Measurements from ENCODE around the gene RSBN1.

Gene RSBN1

DNA sequence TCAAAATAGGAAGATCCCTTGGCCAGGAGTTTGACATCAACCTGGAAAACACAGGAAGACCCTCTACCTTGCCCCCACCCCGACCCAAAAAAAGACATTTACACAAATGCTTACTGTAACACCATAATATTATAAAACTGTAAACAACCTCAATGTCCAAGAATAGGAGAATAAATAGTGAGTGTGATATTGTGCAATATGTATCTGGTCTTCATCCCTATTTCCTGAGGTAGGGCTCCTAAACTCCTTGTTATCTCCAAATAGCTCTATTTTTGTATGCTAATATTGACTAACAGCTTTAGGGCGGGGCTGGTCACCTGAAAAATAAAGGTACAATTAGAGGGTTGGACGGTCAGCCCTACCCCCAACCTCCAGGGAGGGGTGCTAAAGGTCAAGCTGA, 23.5 kb downstream of the RSBN1 start:
- no peaks in the 10 kb centered on the region for H3K4me1 ChIP-seq
- no peak for DNase-seq
- TF ChIP-seq, protein P1, sequence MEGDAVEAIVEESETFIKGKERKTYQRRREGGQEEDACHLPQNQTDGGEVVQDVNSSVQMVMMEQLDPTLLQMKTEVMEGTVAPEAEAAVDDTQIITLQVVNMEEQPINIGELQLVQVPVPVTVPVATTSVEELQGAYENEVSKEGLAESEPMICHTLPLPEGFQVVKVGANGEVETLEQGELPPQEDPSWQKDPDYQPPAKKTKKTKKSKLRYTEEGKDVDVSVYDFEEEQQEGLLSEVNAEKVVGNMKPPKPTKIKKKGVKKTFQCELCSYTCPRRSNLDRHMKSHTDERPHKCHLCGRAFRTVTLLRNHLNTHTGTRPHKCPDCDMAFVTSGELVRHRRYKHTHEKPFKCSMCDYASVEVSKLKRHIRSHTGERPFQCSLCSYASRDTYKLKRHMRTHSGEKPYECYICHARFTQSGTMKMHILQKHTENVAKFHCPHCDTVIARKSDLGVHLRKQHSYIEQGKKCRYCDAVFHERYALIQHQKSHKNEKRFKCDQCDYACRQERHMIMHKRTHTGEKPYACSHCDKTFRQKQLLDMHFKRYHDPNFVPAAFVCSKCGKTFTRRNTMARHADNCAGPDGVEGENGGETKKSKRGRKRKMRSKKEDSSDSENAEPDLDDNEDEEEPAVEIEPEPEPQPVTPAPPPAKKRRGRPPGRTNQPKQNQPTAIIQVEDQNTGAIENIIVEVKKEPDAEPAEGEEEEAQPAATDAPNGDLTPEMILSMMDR (IDR thresholded peaks at IDR 0.05; ENCODE audit: low read depth, low read length), result no peak
- no peaks in the 10 kb centered on the region for H3K9me3 ChIP-seq
- H3K4me3 ChIP-seq (ENCODE audit: low read depth, low read length), result no peak overlapping the region
- H3K27me3 ChIP-seq, result no peaks in the 10 kb centered on the region
- peaks cover 4% of the 10 kb centered on the region for H3K36me3 ChIP-seq

DNA sequence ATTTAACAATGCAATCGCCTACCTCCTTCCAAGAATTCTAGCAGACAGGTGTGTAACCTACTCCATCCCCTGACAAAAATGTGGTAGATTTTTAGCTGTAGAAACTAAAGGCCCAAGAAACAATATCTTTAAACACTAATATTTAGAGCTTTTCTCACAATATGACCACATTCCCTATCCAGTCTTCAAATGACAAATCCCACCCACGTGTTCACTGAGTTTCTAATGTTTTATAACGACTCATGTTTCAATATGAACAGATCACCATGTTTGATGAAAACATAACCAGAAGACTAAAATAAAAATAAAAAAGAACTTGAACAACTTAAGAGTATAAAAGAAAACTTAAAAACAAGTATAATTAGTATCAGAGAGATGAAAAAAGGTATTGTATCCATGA, 24.6 kb downstream of the RSBN1 start:
- DNase-seq, result no peak
- H3K36me3 ChIP-seq, result peaks cover 3% of the 10 kb centered on the region
- no peaks in the 10 kb centered on the region for H3K4me1 ChIP-seq
- H3K4me3 ChIP-seq (ENCODE audit: low read depth, low read length), result no peak overlapping the region
- TF ChIP-seq, protein P1 (IDR thresholded peaks at IDR 0.05; ENCODE audit: low read depth, low read length), result no peak
- no peaks in the 10 kb centered on the region for H3K9me3 ChIP-seq
- H3K27me3 ChIP-seq, result no peaks in the 10 kb centered on the region

DNA sequence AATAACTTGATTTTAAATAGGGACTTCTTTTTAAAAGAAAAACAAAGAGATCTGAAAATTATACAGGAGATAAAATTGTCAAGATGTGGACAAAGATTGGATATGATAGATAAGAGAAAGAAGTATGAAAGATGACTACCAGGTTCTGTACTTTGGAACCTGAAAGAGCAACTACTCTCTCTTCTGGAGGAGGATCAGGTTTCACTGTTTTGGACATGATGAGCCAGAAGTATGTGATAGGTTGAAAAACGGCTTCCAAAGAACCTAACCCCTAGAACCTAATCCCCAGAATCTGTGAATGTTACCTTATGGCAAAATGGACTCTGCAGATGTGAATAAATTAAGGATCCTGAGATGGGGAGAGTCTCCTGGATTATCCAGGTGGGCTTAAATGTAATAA, 26.2 kb downstream of the RSBN1 start:
- no peak overlapping the region for H3K4me3 ChIP-seq (ENCODE audit: low read depth, low read length)
- peaks cover 3% of the 10 kb centered on the region for H3K36me3 ChIP-seq
- TF ChIP-seq, protein P1 (IDR thresholded peaks at IDR 0.05; ENCODE audit: low read depth, low read length), result no peak
- H3K27me3 ChIP-seq, result no peaks in the 10 kb centered on the region
- DNase-seq, result no peak
- H3K9me3 ChIP-seq, result no peaks in the 10 kb centered on the region
- peaks cover 3% of the 10 kb centered on the region; the same call in 1 of the 2 replicates for H3K4me1 ChIP-seq

DNA sequence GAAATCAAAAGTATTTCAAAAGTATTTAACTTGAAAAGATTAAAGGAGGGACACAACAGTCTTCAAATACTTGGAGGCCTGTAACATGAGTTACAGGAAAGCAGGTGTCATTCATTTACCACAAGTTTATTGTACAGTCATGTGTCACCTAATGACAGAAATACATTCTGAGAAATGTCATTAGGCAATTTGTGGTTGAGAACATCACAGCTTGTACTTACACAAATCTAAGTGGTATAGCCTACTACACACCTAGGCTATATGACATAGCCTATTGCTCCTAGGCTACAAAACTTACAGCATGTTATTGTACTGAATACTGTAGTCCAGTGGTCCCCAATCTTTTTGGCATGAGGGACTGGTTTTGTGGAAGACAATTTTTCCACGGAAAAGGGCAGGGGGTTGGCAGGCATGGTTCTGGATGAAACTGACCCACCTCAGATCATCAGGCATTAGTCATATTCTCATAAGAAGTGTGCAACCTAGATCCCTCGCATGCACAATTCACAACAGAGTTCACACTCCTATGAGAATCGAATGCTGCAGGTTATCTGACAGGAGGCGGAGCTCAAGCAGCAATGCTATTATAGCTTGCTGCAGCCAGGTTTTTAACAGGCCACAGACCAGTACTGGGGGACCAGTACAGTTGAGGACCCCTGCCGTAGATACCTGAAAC, 28.0 kb downstream of the RSBN1 start:
- DNase-seq, result no peak
- no peaks in the 10 kb centered on the region for H3K27me3 ChIP-seq
- H3K36me3 ChIP-seq, result peaks cover 3% of the 10 kb centered on the region; the same call in 1 of the 2 replicates
- H3K4me1 ChIP-seq, result peaks cover 3% of the 10 kb centered on the region; the same call in 1 of the 2 replicates
- TF ChIP-seq, protein P1 (IDR thresholded peaks at IDR 0.05; ENCODE audit: low read depth, low read length), result no peak
- H3K4me3 ChIP-seq (ENCODE audit: low read depth, low read length), result no peak overlapping the region
- no peaks in the 10 kb centered on the region for H3K9me3 ChIP-seq

DNA sequence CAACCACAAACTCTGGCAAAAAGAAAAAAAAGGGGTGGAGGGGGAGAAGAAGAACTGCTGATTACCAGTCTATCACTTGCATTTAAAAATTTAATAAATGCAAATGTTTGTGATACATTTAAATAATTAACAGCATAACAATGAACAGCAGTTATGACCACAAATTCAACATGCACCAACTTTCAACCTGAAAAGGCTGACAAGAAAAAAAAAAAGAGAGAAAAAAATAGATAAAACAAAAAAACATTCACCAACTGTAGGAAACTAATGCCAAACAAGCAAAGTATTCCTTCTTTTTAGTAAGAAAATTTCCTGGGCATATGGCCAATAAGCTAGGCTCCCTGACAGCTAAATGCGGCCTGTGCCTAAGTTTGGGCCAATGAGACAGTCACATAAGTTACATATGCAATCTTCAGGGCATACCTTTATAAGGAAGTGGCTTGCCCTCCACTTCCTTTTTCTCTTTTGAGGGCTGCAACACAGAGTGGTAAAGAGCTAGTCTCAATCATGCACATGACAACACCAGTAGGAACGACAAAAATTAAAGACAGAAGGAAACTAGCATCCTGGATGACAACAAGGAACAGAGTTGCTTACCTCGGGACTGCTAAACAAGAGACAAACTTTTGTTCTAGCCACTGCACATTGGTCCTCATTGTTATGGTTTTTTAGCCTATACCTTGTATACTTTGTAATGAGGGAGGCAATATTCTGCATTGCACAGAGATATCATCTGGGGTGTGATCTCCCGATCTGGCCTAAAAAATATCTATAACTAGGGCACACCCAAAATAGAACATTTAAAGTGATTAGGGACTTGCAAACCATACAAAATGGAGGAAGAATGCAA, 28.8 kb downstream of the RSBN1 start:
- Histone ChIP-seq H3K36me3 (peaks cover 3% of the 10 kb centered on the region; the same call in 1 of the 2 replicates), H3K27me3 (no peaks in the 10 kb centered on the region), H3K9me3 (no peaks in the 10 kb centered on the region), H3K4me3 (ENCODE audit: low read depth, low read length) (no peak overlapping the region), H3K4me1 (peaks cover 3% of the 10 kb centered on the region; the same call in 1 of the 2 replicates)
- TF ChIP-seq, protein P1 (IDR thresholded peaks at IDR 0.05; ENCODE audit: low read depth, low read length), result no peak
- no peak for DNase-seq

DNA sequence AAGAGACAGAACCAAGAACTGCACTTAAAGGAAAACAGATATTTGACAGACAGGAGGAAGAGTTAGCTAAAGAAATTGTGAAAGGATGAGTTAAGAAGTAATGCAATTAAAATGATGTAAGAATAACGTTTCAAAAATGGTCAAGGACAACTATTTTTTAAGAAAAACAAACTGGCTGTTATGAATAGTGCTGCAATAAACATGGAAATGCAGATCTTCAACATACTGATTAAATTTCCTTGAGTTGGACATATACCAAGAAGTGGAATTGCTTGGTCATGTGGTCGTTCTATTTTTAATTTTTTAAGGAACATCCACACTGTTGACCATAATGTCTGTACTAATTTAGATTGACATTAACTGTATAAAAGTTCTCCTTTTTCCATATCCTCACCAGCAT, 29.9 kb downstream of the RSBN1 start:
- H3K4me3 ChIP-seq (ENCODE audit: low read depth, low read length), result no peak overlapping the region
- DNase-seq, result no peak
- TF ChIP-seq, protein P1 (IDR thresholded peaks at IDR 0.05; ENCODE audit: low read depth, low read length), result no peak
- H3K9me3 ChIP-seq, result no peaks in the 10 kb centered on the region
- no peaks in the 10 kb centered on the region for H3K27me3 ChIP-seq
- H3K4me1 ChIP-seq, result peaks cover 3% of the 10 kb centered on the region; the same call in 1 of the 2 replicates
- no peaks in the 10 kb centered on the region for H3K36me3 ChIP-seq

All from BE2C (cell line).